H1 (cell line): ENCODE results near the gene TRIM65.

ENCODE experiments used
- CBX8 ChIP-seq: fragments of 300-800, 300-1000 bp; sonication (generic); IDR thresholded peaks from 2 replicates; pipeline ENCODE4 v1.7.1; 2016; ENCODE audit warnings: low read depth, low read length, borderline replicate concordance
- CEBPB ChIP-seq: IDR thresholded peaks from 2 replicates; pipeline ENCODE4 v1.6.1; 2012; ENCODE audit warnings: low read depth, low read length
- CTCF ChIP-seq, 3 experiments: IDR thresholded peaks; 1 replicate in 2 of 3; 2 replicates in 1 of 3; pipeline versions ENCODE4 v1.5.1 to v1.6.1; 2011; ENCODE audit warnings: low read length in 3 of 3, mild to moderate bottlenecking in 3 of 3, inconsistent platforms in 2 of 3, low read depth in 1 of 3, moderate library complexity in 1 of 3; ENCODE audit not compliant: insufficient read depth in 1 of 3; ENCODE audit errors: control extremely low read depth in 1 of 3
- E2F6 ChIP-seq: IDR thresholded peaks from 2 replicates; pipeline ENCODE4 v1.6.1; 2012; ENCODE audit warnings: inconsistent platforms
- JUN ChIP-seq: IDR thresholded peaks from 2 replicates; pipeline ENCODE4 v1.6.1; 2011; ENCODE audit warnings: low read depth, mild to moderate bottlenecking, improper control_type of control experiment, low read length
- JUND ChIP-seq: IDR thresholded peaks from 2 replicates; pipeline ENCODE4 v1.6.1; 2011; ENCODE audit warnings: mild to moderate bottlenecking, improper control_type of control experiment, low read length
- MAX ChIP-seq: IDR thresholded peaks from 2 replicates; pipeline ENCODE4 v1.6.1; 2012; ENCODE audit warnings: inconsistent platforms
- POLR2A ChIP-seq, 2 experiments: IDR thresholded peaks; 1 replicate in 1 of 2; 2 replicates in 1 of 2; pipeline ENCODE4 v1.6.1; 2011; ENCODE audit warnings: low read depth in 2 of 2, low read length in 2 of 2, mild to moderate bottlenecking in 2 of 2; ENCODE audit errors: control extremely low read depth in 1 of 2
- RFX5 ChIP-seq: IDR thresholded peaks from 2 replicates; pipeline ENCODE4 v1.6.1; 2011; ENCODE audit warnings: low read depth, low read length, improper control_type of control experiment, borderline replicate concordance
- SIN3A ChIP-seq, 2 experiments: IDR thresholded peaks in 1 of 2; conservative IDR thresholded peaks in 1 of 2; 2 replicates each; pipeline ENCODE4 v1.6.1; 2011 to 2012; ENCODE audit warnings: low read length in 2 of 2, improper control_type of control experiment in 1 of 2, low read depth in 1 of 2, mild to moderate bottlenecking in 1 of 2
- TAF1 ChIP-seq: IDR thresholded peaks from 2 replicates; pipeline ENCODE4 v1.6.1; 2011; ENCODE audit warnings: mild to moderate bottlenecking, low read depth, low read length
- TCF12 ChIP-seq: IDR thresholded peaks from 2 replicates; pipeline ENCODE4 v1.6.1; 2011; ENCODE audit warnings: low read depth, mild to moderate bottlenecking, low read length
- ZNF274 ChIP-seq: IDR thresholded peaks from 2 replicates; pipeline ENCODE4 v1.7.0; 2012; ENCODE audit warnings: low read length, borderline replicate concordance; ENCODE audit errors: extremely low read depth

GRCh38 chr17:75899767-75900468, 3.2 kb upstream of the TRIM65 start:
- TF ChIP-seq CTCF (IDR thresholded peaks at IDR 0.05; ENCODE audit: control extremely low read depth in 1 of 3, insufficient read depth in 1 of 3, low read depth in 1 of 3, low read length in 3 of 3) (no peak), SIN3A (conservative IDR thresholded peaks at IDR 0.05 in 1 of 2, IDR thresholded peaks at IDR 0.05 in 1 of 2; ENCODE audit: low read depth in 1 of 2, low read length in 2 of 2) (no peak), E2F6 (no peak), JUN (no peak), TCF12 (no peak), RFX5 (no peak), TAF1 (no peak), POLR2A (IDR thresholded peaks at IDR 0.05; ENCODE audit: control extremely low read depth in 1 of 2, low read depth in 2 of 2, low read length in 2 of 2) (no peak), JUND (no peak), ZNF274 (no peak), CEBPB (no peak), CBX8 (no peak), MAX (no peak)
